ENCODE results near the gene GALNT2.

- TF ChIP-seq ZFP36 (IDR thresholded peaks at IDR 0.05; ENCODE audit: borderline replicate concordance, partially characterized antibody) (no peak), CTCF (IDR thresholded peaks at IDR 0.05) (no peak), RCOR1 (IDR thresholded peaks at IDR 0.05; ENCODE audit: low read depth, low read length) (no peak), RNF2 (IDR thresholded peaks at IDR 0.05; ENCODE audit: borderline replicate concordance, low read depth) (no peak), POLR2A (IDR thresholded peaks at IDR 0.05; ENCODE audit: low read length) (no peak), FOXS1 (CRISPR knock-in tag; IDR thresholded peaks at IDR 0.05) (no peak), EHMT2 (IDR thresholded peaks at IDR 0.05; ENCODE audit: low read depth) (no peak)
Observed at GRCh38 chr1:230226814-230227213, 159.8 kb downstream of the GALNT2 start.

All from A549 (cell line).